Epithelial cell of esophagus (primary cell): ENCODE results near the gene GINS1.

Source experiments
- DNase-seq: peaks from one replicate; pipeline ENCODE4 v3.0.0; 2010; ENCODE audit warnings: low read depth
- H3K4me3 ChIP-seq: 2 replicates; pipeline ENCODE4 v1.5.1; 2011; ENCODE audit warnings: mild to moderate bottlenecking, low read length, control low read depth
- CTCF ChIP-seq: IDR thresholded peaks from 2 replicates; pipeline ENCODE4 v1.5.1; 2011; ENCODE audit warnings: low read depth, mild to moderate bottlenecking, low read length, control low read depth, inconsistent platforms; ENCODE audit not compliant: insufficient read depth; ENCODE audit errors: missing control alignments

The GINS1 gene

DNA sequence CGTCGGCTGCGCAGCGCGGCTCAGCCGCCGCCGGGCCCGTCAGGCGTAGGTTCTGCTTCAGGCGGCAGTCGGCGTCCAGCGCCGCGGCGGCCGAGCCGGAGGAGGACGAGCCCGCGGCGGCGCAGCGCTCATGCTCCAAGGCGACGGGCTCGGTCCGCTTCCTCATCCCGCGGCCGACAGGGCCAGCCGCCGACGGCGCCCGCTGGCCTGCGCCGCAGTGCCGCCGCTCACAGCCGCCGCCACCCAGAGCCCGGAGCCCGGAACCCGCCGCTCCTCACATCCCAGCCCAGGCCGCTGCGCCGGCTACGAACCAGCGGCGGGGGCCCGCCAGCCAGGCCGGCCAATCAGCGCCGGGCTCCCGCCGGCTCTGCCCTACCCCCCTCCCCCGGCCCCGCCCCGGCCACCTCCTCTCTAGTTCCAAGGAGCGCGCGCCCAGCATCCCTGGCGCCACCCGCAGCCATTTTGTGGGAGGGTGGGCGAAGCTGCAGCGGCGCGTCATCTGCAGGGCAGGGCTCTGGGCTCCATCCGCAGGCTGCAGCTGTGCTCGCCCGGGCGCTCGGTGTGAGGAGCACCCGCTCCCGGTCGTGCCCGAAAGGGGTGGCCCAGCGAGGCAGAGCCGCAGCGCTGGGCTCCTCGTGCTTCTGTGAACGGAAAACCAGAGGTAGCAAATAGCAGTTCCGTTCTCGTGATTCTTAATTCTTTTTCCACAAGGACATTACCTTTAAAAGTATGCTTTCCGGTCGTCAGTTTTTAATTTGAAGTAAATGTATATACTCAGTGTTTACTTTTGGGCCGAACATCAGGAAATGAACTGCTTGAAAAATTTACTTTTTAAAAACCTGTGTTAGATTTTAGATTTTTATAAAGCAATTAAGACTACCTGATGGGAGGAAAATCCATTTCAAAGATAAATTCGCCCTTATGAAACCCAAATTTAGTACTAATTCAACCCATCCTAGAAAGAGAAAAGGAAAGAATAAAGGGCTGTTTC lies 16.6 kb upstream of the GINS1 start, which contains the start of gene ABHD12:
TSS of gene ABHD12 (minus strand) at position 298 of the 991 bp plus-strand sequence. CDS start at position 166, 132 bp downstream.
- H3K4me3 ChIP-seq, result peak within 1 kb of the TSS; percentile 73
- peak; percentile 98 for DNase-seq
- no peak for TF ChIP-seq CTCF

GRCh38 chr20:25394276-25394675 lies 13.2 kb upstream of the GINS1 start:
- no peak overlapping the region for H3K4me3 ChIP-seq
- DNase-seq, result no peak
- no peak for TF ChIP-seq CTCF

- no peak overlapping the region for H3K4me3 ChIP-seq
- DNase-seq, result no peak
- TF ChIP-seq CTCF, result no peak
Observed at GRCh38 chr20:25394996-25395395, 12.5 kb upstream of the GINS1 start.

GRCh38 chr20:25397096-25397495 lies 10.4 kb upstream of the GINS1 start:
- DNase-seq, result no peak
- TF ChIP-seq CTCF, result no peak
- H3K4me3 ChIP-seq, result no peak overlapping the region

DNA sequence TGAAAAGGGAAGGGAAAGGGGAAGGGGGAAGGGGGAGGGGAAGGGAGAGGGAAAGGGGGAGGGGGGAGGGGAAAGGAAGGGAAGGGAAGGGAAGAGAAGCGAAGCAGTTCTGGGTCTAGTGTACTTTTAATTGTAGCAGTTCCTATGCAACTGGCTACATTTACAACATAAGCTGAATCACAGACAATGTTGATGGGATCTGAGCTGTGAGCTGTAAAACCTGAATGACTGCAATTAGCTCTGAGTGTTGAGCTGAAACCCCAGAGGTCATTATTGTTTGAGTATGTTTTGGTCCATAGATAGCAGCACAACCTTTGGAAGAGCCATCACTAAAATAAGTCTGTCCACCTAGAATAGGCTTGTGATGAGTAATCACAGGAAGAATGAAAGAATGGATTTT lies 9.7 kb upstream of the GINS1 start:
- TF ChIP-seq CTCF, result no peak
- H3K4me3 ChIP-seq, result no peak overlapping the region
- DNase-seq, result peak; percentile 72

- no peak for TF ChIP-seq CTCF
Observed at GRCh38 chr20:25398376-25399036, 9.0 kb upstream of the GINS1 start.

More at GRCh38 chr20:25398376-25399036, 9.0 kb upstream of the GINS1 start:
- DNase-seq, result no peak
- H3K4me3 ChIP-seq, result no peak overlapping the region
